ENCODE measurements around the gene PHLDB3. TPM values are rescaled to one million over a fixed set of nuclear protein-coding genes. Genes with fewer than 3 reads are reported as not detected.

The PHLDB3 gene
- total RNA-seq, 1 donor from 2014 or later: 20.2 TPM

- intact Hi-C loops (cut with micrococcal nuclease): loop anchor here (5.0 kb wide), 1 partner anchor 1500 kb away; the partner anchor contains the start of gene RELB
Observed at GRCh38 chr19:43501661-43502418, 2.7 kb downstream of the PHLDB3 start.

- intact Hi-C loops (cut with micrococcal nuclease): no loop called here
Observed at GRCh38 chr19:43499042-43499441, 5.5 kb downstream of the PHLDB3 start.

- intact Hi-C loops (cut with micrococcal nuclease): no loop called here
Observed at GRCh38 chr19:43498233-43498842, 6.2 kb downstream of the PHLDB3 start.

GRCh38 chr19:43496960-43497359 is 7.6 kb downstream of the PHLDB3 start:
- intact Hi-C loops (cut with micrococcal nuclease): no loop called here

GRCh38 chr19:43495082-43495481 is 9.5 kb downstream of the PHLDB3 start:
- intact Hi-C loops (cut with micrococcal nuclease): no loop called here

GRCh38 chr19:43490759-43491158 is 13.8 kb downstream of the PHLDB3 start:
- intact Hi-C loops (cut with micrococcal nuclease): no loop called here

- intact Hi-C loops (cut with micrococcal nuclease): no loop called here
Observed at GRCh38 chr19:43489979-43490599, 14.5 kb downstream of the PHLDB3 start.

GRCh38 chr19:43489310-43489709 is 15.2 kb downstream of the PHLDB3 start:
- intact Hi-C loops (cut with micrococcal nuclease): no loop called here

GRCh38 chr19:43488179-43488578 is 16.4 kb downstream of the PHLDB3 start:
- intact Hi-C loops (cut with micrococcal nuclease): no loop called here

- intact Hi-C loops (cut with micrococcal nuclease): no loop called here
Observed at GRCh38 chr19:43486412-43486811, 18.1 kb downstream of the PHLDB3 start.

- intact Hi-C loops (cut with micrococcal nuclease): no loop called here
Observed at GRCh38 chr19:43485951-43486350, 18.6 kb downstream of the PHLDB3 start.

- intact Hi-C loops (cut with micrococcal nuclease): no loop called here
Observed at GRCh38 chr19:43483281-43483680, 21.3 kb downstream of the PHLDB3 start.

- intact Hi-C loops (cut with micrococcal nuclease): no loop called here
Observed at GRCh38 chr19:43482193-43482592, 22.4 kb downstream of the PHLDB3 start.

GRCh38 chr19:43481701-43482100 is 22.8 kb downstream of the PHLDB3 start:
- intact Hi-C loops (cut with micrococcal nuclease): no loop called here

- intact Hi-C loops (cut with micrococcal nuclease): no loop called here
Observed at GRCh38 chr19:43480574-43480973, 24.0 kb downstream of the PHLDB3 start.

GRCh38 chr19:43479961-43480561 is 24.5 kb downstream of the PHLDB3 start:
- intact Hi-C loops (cut with micrococcal nuclease): no loop called here

- intact Hi-C loops (cut with micrococcal nuclease): no loop called here
Observed at GRCh38 chr19:43479226-43479625, 25.3 kb downstream of the PHLDB3 start.

GRCh38 chr19:43478323-43478722 is 26.2 kb downstream of the PHLDB3 start:
- intact Hi-C loops (cut with micrococcal nuclease): no loop called here

GRCh38 chr19:43476606-43477005 is 27.9 kb downstream of the PHLDB3 start:
- intact Hi-C loops (cut with micrococcal nuclease): no loop called here

- intact Hi-C loops (cut with micrococcal nuclease): loop anchor here (1.0 kb wide), 2 partner anchors 12 to 29 kb away; partner anchors contain the start of gene PHLDB3
Observed at GRCh38 chr19:43474986-43475705, 29.4 kb downstream of the PHLDB3 start.

GRCh38 chr19:43474487-43474886 is 30.1 kb downstream of the PHLDB3 start:
- intact Hi-C loops (cut with micrococcal nuclease): no loop called here

Data from T-helper 2 cell treated with Interferon-gamma antibody and Interleukin-4, amounts not matched to agents 100 ng/mL and 5 ng/mL, for 36 hours (primary cell).